ENCODE measurements around the gene NXPE4.
"Not testable (repeated sequence)": the region's sequence is repeated elsewhere in the genome, so short reads cannot be mapped to it uniquely, and the experiment has no call there.

The NXPE4 gene

DNA sequence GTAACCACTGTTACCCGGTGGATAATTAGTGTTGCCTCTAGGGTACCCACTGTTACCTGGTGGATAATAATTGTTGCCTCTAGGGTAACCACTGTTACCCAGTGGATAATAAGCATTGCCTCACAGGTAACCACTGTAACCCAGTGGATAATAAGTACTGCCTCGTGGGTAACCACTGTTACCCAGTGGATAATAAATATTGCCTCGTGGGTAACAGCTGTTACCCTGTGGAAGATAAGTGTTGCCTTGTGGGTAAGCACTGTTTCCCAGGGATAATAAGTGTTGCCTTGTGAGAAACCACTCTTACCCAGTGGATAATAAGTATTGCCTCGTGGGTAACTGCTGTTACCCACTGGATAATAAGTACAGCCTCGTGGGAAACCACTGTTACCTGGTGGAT lies 9.3 kb upstream of the NXPE4 start:
- H2BK15ac ChIP-seq (replicated peaks; ENCODE audit: low read depth), result no peak overlapping the region
- no CpG with 5 or more reads among the region's 5 CpGs for WGBS (ENCODE audit: extremely low coverage, insufficient coverage, low lambda C conversion rate)

DNA sequence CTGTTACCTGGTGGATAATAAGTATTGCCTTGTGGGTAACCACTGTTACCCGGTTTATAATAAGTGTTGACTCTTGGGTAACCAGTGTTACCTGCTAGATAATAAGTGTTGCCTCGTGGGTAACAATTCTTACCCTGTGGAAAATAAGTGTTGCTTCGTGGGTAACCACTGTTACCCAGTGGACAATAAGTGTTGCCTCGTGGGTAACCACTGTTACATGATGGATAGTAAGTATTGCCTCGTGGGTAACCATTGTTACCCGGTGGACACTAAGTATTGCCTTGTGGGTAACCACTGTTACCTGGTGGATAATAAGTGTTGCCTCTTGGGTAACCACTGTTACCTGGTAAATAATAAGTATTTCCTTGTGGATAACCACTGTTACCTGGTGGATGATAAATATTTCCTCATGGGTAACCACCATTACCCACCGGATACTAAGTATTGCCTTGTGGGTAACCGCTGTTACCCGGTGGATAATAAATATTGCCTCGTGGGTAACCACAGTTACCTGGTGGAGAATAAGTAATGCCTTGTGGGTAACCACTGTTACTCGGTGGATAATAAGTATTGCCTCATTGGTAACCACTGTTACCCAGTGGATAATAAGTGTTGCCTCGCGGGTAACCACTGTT lies 8.7 kb upstream of the NXPE4 start:
- H2AK5ac ChIP-seq (ENCODE audit: low read length), result no peak overlapping the region
- H3K79me1 ChIP-seq (ENCODE audit: low read length), result no peaks in the 10 kb centered on the region
- no peak for DNase-seq
- H3K27me3 ChIP-seq (ENCODE audit: insufficient read depth, low read length, poor library complexity), result no peaks in the 10 kb centered on the region
- no peaks in the 10 kb centered on the region for H3K4me1 ChIP-seq (ENCODE audit: control insufficient read depth, low read depth, low read length)
- no peak overlapping the region for H2BK120ac ChIP-seq (ENCODE audit: low read depth, low read length)
- H3K36me3 ChIP-seq (ENCODE audit: control insufficient read depth, insufficient read depth, low read length), result no peaks in the 10 kb centered on the region
- H4K8ac ChIP-seq (ENCODE audit: low read depth, low read length), result no peak overlapping the region
- H3K23ac ChIP-seq (ENCODE audit: low read length), result no peak overlapping the region
- H3K56ac ChIP-seq (ENCODE audit: low read length), result no peak overlapping the region
- H3K4ac ChIP-seq (ENCODE audit: low read depth, low read length), result no peak overlapping the region
- H2BK5ac ChIP-seq (ENCODE audit: low read length), result no peak overlapping the region
- no peak overlapping the region for H4K5ac ChIP-seq (ENCODE audit: low read length)
- WGBS (ENCODE audit: extremely low coverage, insufficient coverage, low lambda C conversion rate), result no CpG with 5 or more reads among the region's 13 CpGs
- no peak overlapping the region for H3K27ac ChIP-seq (ENCODE audit: low read depth, low read length)
- H3K18ac ChIP-seq (ENCODE audit: low read length), result no peak overlapping the region
- H3K4me3 ChIP-seq (ENCODE audit: low read length), result no peak overlapping the region
- no peak overlapping the region for H2BK15ac ChIP-seq (replicated peaks; ENCODE audit: low read depth)
- no peaks in the 10 kb centered on the region for H3K79me2 ChIP-seq (ENCODE audit: control insufficient read depth, insufficient read depth, low read length)
- no peak overlapping the region for H3K9ac ChIP-seq (ENCODE audit: low read length)
- no peak overlapping the region for H3K4me2 ChIP-seq (ENCODE audit: low read length)

More for the DNA sequence above, 9.3 kb upstream of the NXPE4 start:
- no peak overlapping the region for H3K27ac ChIP-seq (ENCODE audit: low read depth, low read length)
- H3K56ac ChIP-seq (ENCODE audit: low read length), result no peak overlapping the region
- no peak overlapping the region for H2BK120ac ChIP-seq (ENCODE audit: low read depth, low read length)
- no peak overlapping the region for H4K8ac ChIP-seq (ENCODE audit: low read depth, low read length)
- no peak overlapping the region for H3K4me3 ChIP-seq (ENCODE audit: low read length)
- H3K9ac ChIP-seq (ENCODE audit: low read length), result no peak overlapping the region
- H4K5ac ChIP-seq (ENCODE audit: low read length), result no peak overlapping the region
- H3K4me2 ChIP-seq (ENCODE audit: low read length), result no peak overlapping the region
- H3K79me1 ChIP-seq (ENCODE audit: low read length), result no peaks in the 10 kb centered on the region
- H3K27me3 ChIP-seq (ENCODE audit: insufficient read depth, low read length, poor library complexity), result no peaks in the 10 kb centered on the region
- no peak overlapping the region for H2AK5ac ChIP-seq (ENCODE audit: low read length)
- H3K18ac ChIP-seq (ENCODE audit: low read length), result no peak overlapping the region
- H3K4me1 ChIP-seq (ENCODE audit: control insufficient read depth, low read depth, low read length), result no peaks in the 10 kb centered on the region
- no peak overlapping the region for H3K23ac ChIP-seq (ENCODE audit: low read length)
- H2BK5ac ChIP-seq (ENCODE audit: low read length), result no peak overlapping the region
- no peaks in the 10 kb centered on the region for H3K36me3 ChIP-seq (ENCODE audit: control insufficient read depth, insufficient read depth, low read length)
- no peaks in the 10 kb centered on the region for H3K79me2 ChIP-seq (ENCODE audit: control insufficient read depth, insufficient read depth, low read length)
- H3K4ac ChIP-seq (ENCODE audit: low read depth, low read length), result no peak overlapping the region
- no peak for DNase-seq

DNA sequence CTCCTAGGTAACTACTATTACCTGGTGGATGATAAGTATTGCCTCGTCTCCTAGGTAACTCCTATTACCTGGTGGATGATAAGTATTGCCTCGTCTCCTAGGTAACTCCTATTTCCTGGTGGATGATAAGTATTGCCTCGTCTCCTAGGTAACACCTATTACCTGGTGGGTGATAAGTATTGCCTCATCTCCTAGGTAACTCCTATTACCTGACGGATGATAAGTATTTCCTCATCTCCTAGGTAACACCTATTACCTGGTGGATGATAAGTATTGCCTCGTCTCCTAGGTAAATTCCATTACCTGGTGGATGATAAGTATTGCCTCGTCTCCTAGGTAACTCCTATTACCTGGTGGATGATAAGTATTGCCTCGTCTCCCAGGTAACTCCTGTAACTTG lies 7.6 kb upstream of the NXPE4 start:
- H3K4me3 ChIP-seq (ENCODE audit: low read length); H4K8ac ChIP-seq (ENCODE audit: low read depth, low read length); H3K79me2 ChIP-seq (ENCODE audit: control insufficient read depth, insufficient read depth, low read length); H3K27ac ChIP-seq (ENCODE audit: low read depth, low read length); H3K56ac ChIP-seq (ENCODE audit: low read length); H3K4me1 ChIP-seq (ENCODE audit: control insufficient read depth, low read depth, low read length); H3K4ac ChIP-seq (ENCODE audit: low read depth, low read length); H3K36me3 ChIP-seq (ENCODE audit: control insufficient read depth, insufficient read depth, low read length); H2BK5ac ChIP-seq (ENCODE audit: low read length); H3K9ac ChIP-seq (ENCODE audit: low read length); H4K5ac ChIP-seq (ENCODE audit: low read length); H2AK5ac ChIP-seq (ENCODE audit: low read length); H3K18ac ChIP-seq (ENCODE audit: low read length); H3K23ac ChIP-seq (ENCODE audit: low read length); H3K27me3 ChIP-seq (ENCODE audit: insufficient read depth, low read length, poor library complexity); H2BK120ac ChIP-seq (ENCODE audit: low read depth, low read length); H2BK15ac ChIP-seq (replicated peaks; ENCODE audit: low read depth); H3K4me2 ChIP-seq (ENCODE audit: low read length); H3K79me1 ChIP-seq (ENCODE audit: low read length): not testable (repeated sequence)
- DNase-seq, result peak; percentile 62
- WGBS (ENCODE audit: extremely low coverage, insufficient coverage, low lambda C conversion rate), result no CpG with 5 or more reads among the region's 7 CpGs

DNA sequence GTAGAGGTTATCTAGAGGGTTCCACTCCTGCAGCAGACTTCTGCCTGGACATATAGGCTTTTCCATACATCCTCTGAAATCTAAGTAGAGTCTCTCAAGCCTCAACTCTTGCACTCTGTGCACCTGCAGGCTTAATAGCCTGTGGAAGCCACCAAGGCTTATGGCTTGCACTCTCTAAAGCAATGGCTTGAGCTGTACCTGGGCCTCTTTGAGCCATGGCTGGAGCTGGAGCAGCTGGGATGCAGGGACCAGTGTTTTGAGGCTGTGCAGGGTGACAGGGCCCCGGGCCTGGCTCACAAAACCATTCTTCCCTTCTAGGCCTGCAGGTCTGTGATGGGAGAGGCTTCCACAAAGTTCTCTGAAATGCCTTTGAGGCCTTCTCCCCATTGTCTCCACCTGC lies 2.9 kb upstream of the NXPE4 start:
- Histone ChIP-seq H3K18ac (ENCODE audit: low read length) (no peak overlapping the region), H4K5ac (ENCODE audit: low read length) (no peak overlapping the region), H3K27ac (ENCODE audit: low read depth, low read length) (no peak overlapping the region), H3K56ac (ENCODE audit: low read length) (no peak overlapping the region), H3K4ac (ENCODE audit: low read depth, low read length) (no peak overlapping the region), H2BK5ac (ENCODE audit: low read length) (no peak overlapping the region), H2BK15ac (replicated peaks; ENCODE audit: low read depth) (no peak overlapping the region), H3K4me1 (ENCODE audit: control insufficient read depth, low read depth, low read length) (no peaks in the 10 kb centered on the region), H3K23ac (ENCODE audit: low read length) (no peak overlapping the region), H3K4me3 (ENCODE audit: low read length) (no peak overlapping the region), H3K79me2 (ENCODE audit: control insufficient read depth, insufficient read depth, low read length) (no peaks in the 10 kb centered on the region), H2BK120ac (ENCODE audit: low read depth, low read length) (no peak overlapping the region), H2AK5ac (ENCODE audit: low read length) (no peak overlapping the region), H3K4me2 (ENCODE audit: low read length) (no peak overlapping the region), H3K79me1 (ENCODE audit: low read length) (no peaks in the 10 kb centered on the region), H4K8ac (ENCODE audit: low read depth, low read length) (no peak overlapping the region), H3K27me3 (ENCODE audit: insufficient read depth, low read length, poor library complexity) (no peaks in the 10 kb centered on the region), H3K36me3 (ENCODE audit: control insufficient read depth, insufficient read depth, low read length) (no peaks in the 10 kb centered on the region), H3K9ac (ENCODE audit: low read length) (no peak overlapping the region)
- WGBS (ENCODE audit: extremely low coverage, insufficient coverage, low lambda C conversion rate), result no CpG with 5 or more reads among the region's 1 CpG
- no peak for DNase-seq

DNA sequence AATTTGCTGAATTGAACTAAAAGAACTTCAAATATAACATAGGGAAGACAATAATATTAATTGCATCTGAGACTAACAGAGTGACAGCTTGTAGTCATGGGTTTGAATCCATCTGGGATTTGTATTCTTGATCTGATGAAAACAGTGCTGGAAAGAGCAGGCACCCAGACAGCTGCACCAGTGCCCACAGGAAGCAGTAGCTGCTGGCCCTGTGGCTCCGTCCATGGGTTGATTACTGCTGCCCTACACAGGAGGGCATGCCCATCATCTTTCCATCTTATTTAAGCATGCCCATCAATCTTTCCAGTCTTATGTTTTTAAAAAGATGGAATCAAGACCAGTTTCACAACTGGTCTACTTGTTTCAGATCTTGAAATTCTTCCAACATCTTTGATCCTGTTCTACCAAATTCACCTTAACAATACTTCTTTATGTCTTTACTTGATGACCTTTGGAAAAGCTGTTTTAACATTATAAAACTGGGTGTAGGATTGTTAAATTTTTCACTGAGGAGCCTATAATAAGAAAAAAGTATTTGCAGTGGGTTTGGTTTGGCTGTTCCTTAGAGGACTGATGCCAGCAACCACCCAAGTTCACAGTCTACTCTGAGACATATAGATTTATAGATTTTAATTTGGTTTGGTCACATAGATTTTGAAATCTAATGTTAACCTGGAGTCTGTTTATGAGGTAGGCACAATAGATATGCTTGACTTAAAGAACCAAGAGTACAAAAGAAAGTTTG lies 761 bp upstream of the NXPE4 start:
- Histone ChIP-seq H3K27ac (ENCODE audit: low read depth, low read length) (no peak overlapping the region), H4K5ac (ENCODE audit: low read length) (no peak overlapping the region), H3K56ac (ENCODE audit: low read length) (no peak overlapping the region), H3K79me1 (ENCODE audit: low read length) (no peaks in the 10 kb centered on the region), H3K27me3 (ENCODE audit: insufficient read depth, low read length, poor library complexity) (no peaks in the 10 kb centered on the region), H3K23ac (ENCODE audit: low read length) (no peak overlapping the region), H3K4me3 (ENCODE audit: low read length) (no peak overlapping the region), H3K9ac (ENCODE audit: low read length) (no peak overlapping the region), H4K8ac (ENCODE audit: low read depth, low read length) (no peak overlapping the region), H2AK5ac (ENCODE audit: low read length) (no peak overlapping the region), H3K36me3 (ENCODE audit: control insufficient read depth, insufficient read depth, low read length) (no peaks in the 10 kb centered on the region), H2BK5ac (ENCODE audit: low read length) (no peak overlapping the region), H3K4ac (ENCODE audit: low read depth, low read length) (no peak overlapping the region), H3K18ac (ENCODE audit: low read length) (no peak overlapping the region), H2BK120ac (ENCODE audit: low read depth, low read length) (no peak overlapping the region), H2BK15ac (replicated peaks; ENCODE audit: low read depth) (no peak overlapping the region), H3K4me2 (ENCODE audit: low read length) (no peak overlapping the region), H3K79me2 (ENCODE audit: control insufficient read depth, insufficient read depth, low read length) (no peaks in the 10 kb centered on the region), H3K4me1 (ENCODE audit: control insufficient read depth, low read depth, low read length) (no peaks in the 10 kb centered on the region)
- no peak for DNase-seq
- WGBS (ENCODE audit: extremely low coverage, insufficient coverage, low lambda C conversion rate), result no CpG with 5 or more reads among the region's 1 CpG

DNA sequence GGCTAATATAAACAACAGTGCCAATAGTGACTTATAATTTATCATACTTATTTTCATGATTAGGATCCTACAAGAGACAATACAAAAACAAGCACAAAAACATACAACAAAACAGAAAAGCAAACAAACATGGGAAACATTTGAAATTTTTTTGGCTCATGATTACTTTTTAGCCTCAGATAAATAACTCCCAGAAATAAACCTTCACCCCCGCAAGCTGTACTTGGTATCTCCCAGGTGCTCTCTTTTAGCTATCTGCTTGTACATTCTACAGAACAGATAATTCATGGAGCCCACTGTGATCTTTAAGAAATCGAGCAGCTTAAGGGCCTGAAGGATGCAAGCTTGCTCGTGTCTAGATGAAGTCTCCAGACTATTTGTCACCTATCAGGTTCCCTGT lies 883 bp downstream of the NXPE4 start:
- Histone ChIP-seq H3K27ac (ENCODE audit: low read depth, low read length) (no peak overlapping the region), H2BK120ac (ENCODE audit: low read depth, low read length) (no peak overlapping the region), H3K4me2 (ENCODE audit: low read length) (no peak overlapping the region), H3K79me1 (ENCODE audit: low read length) (no peaks in the 10 kb centered on the region), H3K23ac (ENCODE audit: low read length) (no peak overlapping the region), H2AK5ac (ENCODE audit: low read length) (no peak overlapping the region), H3K4me1 (ENCODE audit: control insufficient read depth, low read depth, low read length) (no peaks in the 10 kb centered on the region), H4K8ac (ENCODE audit: low read depth, low read length) (no peak overlapping the region), H3K36me3 (ENCODE audit: control insufficient read depth, insufficient read depth, low read length) (no peaks in the 10 kb centered on the region), H2BK15ac (replicated peaks; ENCODE audit: low read depth) (no peak overlapping the region), H2BK5ac (ENCODE audit: low read length) (no peak overlapping the region), H4K5ac (ENCODE audit: low read length) (no peak overlapping the region), H3K56ac (ENCODE audit: low read length) (no peak overlapping the region), H3K9ac (ENCODE audit: low read length) (no peak overlapping the region), H3K79me2 (ENCODE audit: control insufficient read depth, insufficient read depth, low read length) (no peaks in the 10 kb centered on the region), H3K18ac (ENCODE audit: low read length) (no peak overlapping the region), H3K27me3 (ENCODE audit: insufficient read depth, low read length, poor library complexity) (no peaks in the 10 kb centered on the region), H3K4me3 (ENCODE audit: low read length) (no peak overlapping the region), H3K4ac (ENCODE audit: low read depth, low read length) (no peak overlapping the region)
- no peak for DNase-seq
- no CpG with 5 or more reads among the region's 3 CpGs for WGBS (ENCODE audit: extremely low coverage, insufficient coverage, low lambda C conversion rate)

All from mesendoderm (in vitro differentiated cells).